NCI-H748 treated with DMSO at 0.1 percent for 48 hours (cell line): ENCODE measurements around the gene CAD.

Experiments used
- DNase-seq: peaks from one replicate; lab custom pipeline; 2025; lab: John Stamatoyannopoulos, UW

The CAD gene

GRCh38 chr2:27225526-27225925, 8.4 kb downstream of the CAD start:
- DNase-seq, result no peak

GRCh38 chr2:27227501-27227900, 10.3 kb downstream of the CAD start:
- no peak for DNase-seq

GRCh38 chr2:27231921-27232320, 14.8 kb downstream of the CAD start:
- no peak for DNase-seq

- no peak for DNase-seq
These were observed 16.2 kb downstream of the CAD start for GRCh38 chr2:27233341-27233740.

- no peak for DNase-seq
These were observed 19.0 kb downstream of the CAD start for GRCh38 chr2:27236136-27236535.

GRCh38 chr2:27236626-27237025, 19.5 kb downstream of the CAD start:
- no peak for DNase-seq

GRCh38 chr2:27237341-27237945, 20.3 kb downstream of the CAD start:
- no peak for DNase-seq

- DNase-seq, result no peak
These were observed 21.8 kb downstream of the CAD start for GRCh38 chr2:27238976-27239375.

- DNase-seq, result no peak
These were observed 23.2 kb downstream of the CAD start for GRCh38 chr2:27240406-27240805.

- DNase-seq, result no peak
These were observed 24.8 kb downstream of the CAD start for GRCh38 chr2:27241761-27242613.

GRCh38 chr2:27242614-27242951, 25.4 kb downstream of the CAD start:
- no peak for DNase-seq

- DNase-seq, result no peak
These were observed 26.4 kb downstream of the CAD start for GRCh38 chr2:27243391-27244130.

GRCh38 chr2:27245116-27245515, 27.9 kb downstream of the CAD start:
- DNase-seq, result no peak

- no peak for DNase-seq
These were observed 28.5 kb downstream of the CAD start for GRCh38 chr2:27245626-27246025.

- no peak for DNase-seq
These were observed 30.7 kb downstream of the CAD start for GRCh38 chr2:27247893-27248292.

GRCh38 chr2:27249159-27249890, 32.2 kb downstream of the CAD start:
- no peak for DNase-seq

- no peak for DNase-seq
These were observed 32.9 kb downstream of the CAD start for GRCh38 chr2:27249891-27250651.

- DNase-seq, result no peak
These were observed 33.6 kb downstream of the CAD start for GRCh38 chr2:27250652-27251379.

GRCh38 chr2:27251766-27252165, 34.6 kb downstream of the CAD start:
- DNase-seq, result no peak

- no peak for DNase-seq
These were observed 38.0 kb downstream of the CAD start for GRCh38 chr2:27255187-27255586.

- no peak for DNase-seq
These were observed 38.5 kb downstream of the CAD start for GRCh38 chr2:27255660-27256059.
